GM18907 (cell line): Measurements from ENCODE around the gene GALR3.
"Not testable (repeated sequence)": the region's sequence is repeated elsewhere in the genome, so short reads cannot be mapped to it uniquely, and the experiment has no call there.

ENCODE experiments used
- ATAC-seq: cut with Tn5 transposase; IDR thresholded peaks from one replicate; pipeline ENCODE4 v1.9.1; 2021; ENCODE audit warnings: mild to moderate bottlenecking, moderate library complexity; ENCODE audit not compliant: unreplicated experiment

GALR3 gene, protein sequence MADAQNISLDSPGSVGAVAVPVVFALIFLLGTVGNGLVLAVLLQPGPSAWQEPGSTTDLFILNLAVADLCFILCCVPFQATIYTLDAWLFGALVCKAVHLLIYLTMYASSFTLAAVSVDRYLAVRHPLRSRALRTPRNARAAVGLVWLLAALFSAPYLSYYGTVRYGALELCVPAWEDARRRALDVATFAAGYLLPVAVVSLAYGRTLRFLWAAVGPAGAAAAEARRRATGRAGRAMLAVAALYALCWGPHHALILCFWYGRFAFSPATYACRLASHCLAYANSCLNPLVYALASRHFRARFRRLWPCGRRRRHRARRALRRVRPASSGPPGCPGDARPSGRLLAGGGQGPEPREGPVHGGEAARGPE

DNA sequence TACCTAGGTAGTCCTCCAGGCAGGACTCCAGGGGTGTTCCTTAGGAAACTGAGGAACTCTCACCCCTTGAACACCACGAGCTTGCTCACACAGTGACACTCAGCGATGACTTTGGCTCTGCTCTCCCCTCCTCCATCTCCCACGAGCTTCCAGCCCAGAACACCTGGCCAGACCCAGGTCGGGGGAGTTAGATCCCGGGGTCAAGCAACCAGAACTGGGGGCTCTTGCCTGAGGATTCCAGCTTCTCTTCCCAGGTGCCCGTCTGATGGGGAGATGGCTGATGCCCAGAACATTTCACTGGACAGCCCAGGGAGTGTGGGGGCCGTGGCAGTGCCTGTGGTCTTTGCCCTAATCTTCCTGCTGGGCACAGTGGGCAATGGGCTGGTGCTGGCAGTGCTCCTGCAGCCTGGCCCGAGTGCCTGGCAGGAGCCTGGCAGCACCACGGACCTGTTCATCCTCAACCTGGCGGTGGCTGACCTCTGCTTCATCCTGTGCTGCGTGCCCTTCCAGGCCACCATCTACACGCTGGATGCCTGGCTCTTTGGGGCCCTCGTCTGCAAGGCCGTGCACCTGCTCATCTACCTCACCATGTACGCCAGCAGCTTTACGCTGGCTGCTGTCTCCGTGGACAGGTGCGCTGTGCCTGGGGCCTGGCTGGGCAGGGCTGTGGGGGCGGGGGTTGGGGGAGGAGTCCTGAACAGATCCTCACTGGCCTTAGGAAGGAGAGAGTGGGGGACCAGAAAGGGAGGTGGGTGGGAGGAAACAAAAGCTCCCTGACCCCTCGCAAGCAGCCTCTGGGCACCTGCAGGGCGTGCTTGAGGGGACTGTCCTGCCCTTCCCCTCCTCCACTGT, at the start of gene GALR3:
Gene GALR3, plus strand, starts transcription at position 249 of the 852 bp plus-strand sequence. Its CDS starts 25 bp downstream, at position 274.
- no peak for ATAC-seq

DNA sequence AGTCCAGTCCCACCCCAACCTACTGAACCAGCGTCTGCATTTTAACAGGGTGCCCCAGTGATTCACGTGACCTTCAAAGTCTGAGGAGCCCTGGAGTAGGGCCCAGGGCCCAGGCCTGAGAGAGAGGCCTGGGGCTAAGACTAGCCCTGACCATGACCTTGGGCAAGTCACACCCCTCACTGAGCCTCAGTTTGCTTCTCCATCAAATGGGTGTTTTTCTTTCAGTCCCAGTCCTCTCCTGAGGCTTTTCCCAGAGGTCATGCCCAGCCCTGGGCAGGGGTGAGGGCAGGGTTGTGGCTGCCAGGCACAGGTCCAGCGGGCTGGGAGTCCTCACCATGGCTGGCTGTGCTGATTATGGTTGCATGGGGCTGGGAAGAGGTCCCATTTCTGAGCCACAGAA, 48.5 kb upstream of the GALR3 start:
- no peak for ATAC-seq

DNA sequence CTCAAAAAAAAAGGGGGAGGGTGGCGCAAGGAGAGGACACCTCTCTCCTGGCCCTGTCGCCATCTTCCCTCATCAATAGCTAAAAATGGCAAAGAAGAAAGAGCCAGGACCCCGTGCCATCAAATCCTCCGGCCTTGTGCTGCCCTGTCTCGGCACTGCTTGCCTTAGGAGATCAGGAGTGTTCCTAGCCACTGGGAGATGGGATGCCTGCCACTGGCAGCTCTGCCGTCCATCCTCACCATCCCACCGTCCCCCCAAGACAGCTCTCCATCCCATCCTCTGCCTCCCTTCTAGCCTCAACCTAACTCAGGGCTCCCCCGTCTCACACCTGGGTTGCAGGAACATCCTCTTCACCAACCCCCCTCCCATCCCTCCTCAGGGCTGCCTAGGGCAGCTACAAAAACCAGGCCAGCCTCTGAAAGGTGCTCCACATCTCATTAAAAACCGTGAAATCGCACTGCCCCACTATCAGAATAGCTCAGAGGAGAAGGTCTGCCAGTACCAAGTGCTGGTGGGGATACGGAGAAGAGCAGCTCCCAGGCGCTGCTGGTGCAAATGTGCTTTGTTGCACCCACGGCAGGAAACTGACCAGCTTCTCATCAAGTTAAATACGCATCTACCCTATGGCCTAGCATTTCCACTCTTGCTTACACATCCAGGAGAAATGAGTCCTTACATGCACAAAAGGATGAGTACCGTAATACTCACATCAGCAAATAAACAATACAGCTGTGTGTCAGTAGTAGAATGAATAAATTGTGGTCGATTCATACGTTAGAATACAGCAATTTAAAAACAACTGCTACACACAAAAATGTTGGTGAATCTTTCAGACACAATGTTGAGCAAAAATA, 47.2 kb upstream of the GALR3 start:
- no peak for ATAC-seq

DNA sequence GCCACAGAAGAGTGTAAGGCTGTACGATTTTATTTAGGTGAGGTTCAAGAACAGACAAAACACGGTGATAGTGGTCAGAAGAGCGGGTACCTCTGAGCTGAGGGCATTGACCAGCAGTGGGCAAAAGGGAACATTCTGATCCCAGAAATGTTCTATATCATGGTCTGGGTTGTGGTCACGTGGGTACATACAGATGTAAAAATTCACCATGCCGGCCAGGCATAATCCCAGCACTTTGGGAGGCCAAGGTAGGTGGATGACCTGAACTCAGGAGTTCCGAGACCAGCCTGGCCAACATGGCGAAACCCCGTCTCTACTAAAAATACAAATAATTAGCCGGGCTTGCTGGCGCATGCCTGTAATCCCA, 46.6 kb upstream of the GALR3 start:
- ATAC-seq: no peak

DNA sequence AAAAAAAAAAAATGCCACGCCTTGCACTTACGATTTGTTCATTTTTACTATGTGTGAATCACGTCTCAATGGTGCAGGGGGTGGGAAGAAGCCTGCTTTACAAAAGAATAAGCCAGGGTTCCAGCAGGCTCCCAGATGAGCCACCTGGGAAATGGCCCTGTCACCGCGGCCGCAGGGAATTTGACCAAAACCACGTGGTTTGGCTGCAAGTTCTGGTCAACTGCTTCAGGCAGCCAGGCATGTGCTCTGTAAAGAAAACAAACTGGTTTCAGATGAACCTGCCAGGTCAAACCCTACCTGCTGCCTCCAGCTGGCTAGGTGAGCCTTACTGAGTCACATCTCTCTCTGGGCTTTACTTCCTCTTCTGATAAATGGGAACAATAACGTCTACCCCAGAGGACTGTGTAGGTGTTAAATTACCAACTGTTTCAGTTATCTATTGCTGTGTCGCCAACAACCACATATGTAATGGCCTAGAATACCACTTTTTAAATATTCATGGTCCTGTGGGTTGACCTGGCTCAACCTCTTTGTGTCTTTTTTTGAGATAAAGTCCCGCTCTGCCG, 46.0 kb upstream of the GALR3 start:
- ATAC-seq: no peak

DNA sequence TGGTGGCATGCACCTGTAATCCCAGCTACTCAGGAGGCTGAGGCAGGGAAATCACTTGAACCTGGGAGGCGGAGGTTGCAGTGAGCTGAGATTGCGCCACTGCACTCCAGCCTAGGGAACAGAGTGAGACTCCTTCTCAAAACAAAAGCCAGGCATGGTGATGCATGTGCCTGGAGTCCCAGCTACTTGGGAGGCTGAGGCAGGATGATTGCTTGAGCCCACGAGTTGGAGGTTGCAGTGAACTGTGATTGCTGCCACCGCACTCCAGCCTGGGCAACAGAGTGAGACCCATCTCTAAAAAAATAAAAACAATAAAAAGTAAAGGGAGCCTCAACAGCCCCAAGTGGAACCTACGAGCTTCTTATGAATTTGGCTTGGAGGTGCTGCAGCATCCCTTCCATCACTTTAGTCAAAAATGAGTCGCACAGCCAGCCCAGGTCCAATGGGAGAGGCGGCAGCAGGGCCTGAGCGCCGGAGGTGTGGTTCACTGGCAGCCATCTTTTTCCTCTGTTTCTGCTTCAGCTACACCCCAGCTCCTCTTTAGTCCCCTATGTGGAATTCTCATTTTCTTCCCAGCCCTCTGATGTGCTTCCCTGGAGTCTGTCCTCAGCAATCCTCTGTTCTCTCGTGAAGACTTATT, 44.7 kb upstream of the GALR3 start:
- no peak for ATAC-seq

DNA sequence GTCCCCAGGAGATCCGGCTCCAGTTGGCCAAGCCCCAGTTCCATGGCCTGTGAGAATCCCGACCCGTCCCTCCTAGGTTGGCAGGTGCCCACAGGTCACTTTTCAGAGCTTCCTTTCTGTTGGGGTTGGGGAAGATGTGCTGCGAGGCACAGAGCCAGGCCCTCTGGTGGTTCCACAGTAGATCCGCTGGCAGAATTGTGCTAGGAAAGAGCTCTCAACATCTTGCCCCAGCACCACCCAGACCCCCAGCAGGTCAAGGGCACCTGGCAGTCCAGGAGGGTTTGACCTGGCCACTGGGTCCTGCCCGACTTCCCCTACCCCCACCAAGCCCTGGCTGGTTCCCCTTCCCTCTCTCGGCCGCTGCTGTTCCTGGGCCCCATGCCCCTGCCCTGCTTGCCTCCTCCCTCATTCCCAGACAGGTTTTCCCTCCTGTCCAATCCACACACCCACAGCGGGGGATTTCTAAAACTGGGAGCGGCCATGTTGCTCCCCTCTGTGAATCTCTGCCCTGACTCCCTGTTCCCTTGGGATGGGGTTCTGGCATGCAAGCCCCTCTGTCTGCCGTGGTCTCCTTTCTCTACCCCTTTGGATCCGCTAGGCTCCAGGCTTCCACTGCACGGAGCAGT, 41.6 kb upstream of the GALR3 start:
- ATAC-seq: no peak

DNA sequence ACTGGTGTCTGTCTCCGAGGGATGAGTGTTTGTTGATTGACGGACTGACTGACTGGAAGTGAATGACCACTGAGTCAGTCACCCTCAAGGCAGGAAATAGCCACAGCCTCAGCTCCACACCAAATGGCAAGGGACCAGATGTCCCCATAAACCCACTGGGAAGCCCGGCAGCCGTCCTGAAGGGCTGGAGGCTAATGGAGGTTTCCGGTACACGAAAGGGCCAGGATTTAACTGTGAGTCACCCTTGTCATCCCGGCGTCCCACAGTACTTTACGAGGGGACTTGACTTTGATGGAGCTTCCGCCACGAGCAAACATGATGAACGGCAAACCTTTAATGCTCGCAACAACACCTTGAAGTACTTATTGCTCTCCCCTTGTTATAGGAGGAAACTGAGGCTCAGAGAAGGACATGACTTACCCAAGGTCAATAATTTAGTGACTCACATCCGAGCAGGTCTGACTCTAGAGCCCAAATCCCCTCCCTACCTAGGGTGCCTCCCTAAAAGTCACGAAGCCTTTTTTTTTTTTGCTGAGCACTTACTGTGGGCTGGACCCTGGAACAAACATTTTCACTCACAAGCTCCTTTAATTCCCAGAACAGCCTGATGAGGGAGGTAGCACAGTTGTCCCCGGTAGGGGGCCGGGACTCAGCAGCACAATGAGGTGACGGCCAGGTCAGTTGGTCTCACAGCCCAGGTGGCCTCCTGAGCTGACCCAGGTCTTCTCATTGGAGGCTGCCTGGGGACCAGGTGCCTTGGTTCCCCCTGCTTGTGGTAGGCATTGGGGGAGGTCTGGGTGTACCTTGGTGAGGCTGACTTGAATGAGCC, 40.6 kb upstream of the GALR3 start:
- no peak for ATAC-seq

DNA sequence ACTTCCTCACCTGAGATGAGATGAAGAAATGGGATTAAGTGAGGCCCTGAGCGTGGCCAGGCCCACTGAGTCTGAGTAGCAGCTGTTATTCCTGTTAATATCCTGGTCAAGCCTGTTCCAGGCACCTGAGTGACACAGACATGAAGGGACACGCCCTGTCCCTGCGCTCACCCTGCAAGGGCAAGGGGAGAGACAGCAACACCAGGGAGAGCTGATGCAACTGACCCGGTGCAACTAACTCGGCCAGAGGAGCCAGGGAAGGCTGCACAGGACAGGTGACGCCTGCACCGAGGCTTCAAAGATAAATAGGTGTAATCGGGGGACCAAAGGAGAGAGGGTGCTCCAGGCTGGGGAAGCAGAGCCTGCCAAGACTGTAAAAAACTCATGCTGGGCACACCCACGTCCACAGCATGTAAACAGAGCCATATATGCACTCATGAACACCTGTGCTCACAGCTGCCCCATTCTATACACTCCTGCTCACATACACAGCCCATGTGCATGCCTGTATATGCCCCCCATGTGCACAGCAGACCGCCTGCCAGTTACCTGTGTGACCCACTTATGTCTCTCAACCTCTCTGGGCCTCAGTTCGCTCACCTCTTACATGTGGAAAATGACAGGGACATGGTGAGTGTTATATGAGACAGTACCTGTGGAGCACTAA, 38.2 kb upstream of the GALR3 start:
- no peak for ATAC-seq

DNA sequence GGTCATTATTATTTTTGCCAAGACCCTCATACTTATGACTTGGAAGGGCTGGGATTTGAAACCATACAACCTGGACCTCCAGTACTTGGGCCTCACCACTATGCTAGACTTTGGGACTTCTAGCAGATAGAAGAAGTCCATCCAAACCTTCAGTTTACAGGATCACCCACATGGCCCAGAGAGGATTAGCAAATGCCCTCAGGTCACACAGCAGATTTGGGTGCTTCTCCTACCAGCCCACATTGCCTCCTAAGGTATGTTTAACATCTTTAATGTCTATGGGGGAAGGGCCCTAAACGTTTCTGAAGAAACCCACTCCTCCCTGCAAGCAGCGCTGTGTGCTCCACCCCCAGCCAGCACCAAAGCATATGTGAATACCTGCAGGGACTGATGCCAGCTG, 32.9 kb upstream of the GALR3 start:
- ATAC-seq: no peak

DNA sequence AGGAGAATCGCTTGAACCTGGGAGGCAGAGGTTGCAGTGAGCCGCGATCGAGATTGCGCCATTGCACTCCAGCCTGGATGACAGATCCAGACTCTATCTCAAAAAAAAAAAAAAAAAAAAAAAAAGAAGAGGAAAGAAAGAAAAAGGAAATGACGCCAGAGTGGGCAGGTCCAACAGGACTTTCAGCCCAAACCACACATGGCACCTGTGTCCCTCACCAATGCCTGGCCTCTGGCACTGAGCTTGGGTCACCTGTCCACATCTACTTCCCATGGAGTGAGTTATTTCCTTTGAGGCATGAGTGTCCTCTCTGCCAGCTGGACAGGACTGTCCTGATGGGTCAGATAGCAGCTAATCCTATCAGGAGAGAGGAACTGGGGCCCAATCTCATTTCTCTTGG, 30.7 kb upstream of the GALR3 start:
- no peak for ATAC-seq

DNA sequence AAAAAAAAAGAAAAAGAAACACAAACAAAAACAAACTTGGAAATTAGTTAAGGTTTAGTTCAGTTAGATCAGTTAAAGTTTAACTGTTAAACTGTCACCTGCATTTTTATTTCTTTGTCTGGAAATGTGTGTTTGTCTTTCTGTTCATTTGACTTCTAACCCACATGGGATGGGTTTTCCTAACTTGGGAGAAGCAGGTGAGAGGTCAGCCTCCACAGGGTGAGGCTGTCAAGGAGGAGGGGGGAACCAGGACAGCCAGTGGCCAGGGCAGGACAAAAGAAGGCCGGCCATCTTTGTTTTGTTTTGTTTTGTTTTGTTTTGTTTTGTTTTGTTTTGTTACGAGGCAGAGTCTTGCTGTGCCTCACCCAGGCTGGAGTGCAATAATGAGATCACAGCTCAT, 28.8 kb upstream of the GALR3 start:
- no peak for ATAC-seq

DNA sequence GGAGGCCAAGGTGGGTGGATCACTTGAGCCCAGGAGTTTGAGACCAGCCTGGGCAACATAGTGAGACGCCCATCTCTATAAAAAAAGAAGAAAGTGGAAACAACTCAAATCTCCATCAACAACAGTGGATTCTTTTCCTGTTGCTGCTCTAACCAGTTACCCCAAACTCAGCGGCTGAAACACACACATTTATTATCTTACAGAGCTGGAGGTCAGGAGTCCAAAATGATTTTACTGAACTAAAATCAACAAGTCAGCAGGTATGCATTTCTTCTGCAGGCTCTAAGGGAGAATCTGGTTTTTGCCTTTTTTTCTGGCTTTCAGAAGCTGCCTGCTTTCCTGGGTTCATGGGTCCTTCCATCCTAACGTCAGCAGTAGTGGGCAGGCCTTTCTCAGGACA, 27.1 kb upstream of the GALR3 start:
- no peak for ATAC-seq

DNA sequence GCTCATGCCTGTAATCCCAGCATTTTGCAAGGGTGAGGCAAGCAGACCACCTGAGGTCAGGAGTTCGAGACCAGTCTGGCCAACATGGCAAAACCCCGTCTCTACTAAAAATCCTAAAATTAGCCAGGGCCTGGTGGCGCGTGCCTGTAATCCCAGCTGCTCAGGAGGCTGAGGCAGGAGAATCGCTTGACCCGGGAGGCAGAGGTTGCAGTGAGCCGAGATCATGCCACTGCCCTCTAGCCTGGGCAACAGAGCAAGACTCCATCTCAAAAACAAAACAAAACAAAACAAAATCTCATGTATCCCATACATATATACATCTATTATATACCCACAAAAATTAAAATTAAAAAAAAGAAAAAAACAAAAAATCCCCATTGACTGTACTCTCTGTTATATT, 25.9 kb upstream of the GALR3 start:
- ATAC-seq: not testable (repeated sequence)

DNA sequence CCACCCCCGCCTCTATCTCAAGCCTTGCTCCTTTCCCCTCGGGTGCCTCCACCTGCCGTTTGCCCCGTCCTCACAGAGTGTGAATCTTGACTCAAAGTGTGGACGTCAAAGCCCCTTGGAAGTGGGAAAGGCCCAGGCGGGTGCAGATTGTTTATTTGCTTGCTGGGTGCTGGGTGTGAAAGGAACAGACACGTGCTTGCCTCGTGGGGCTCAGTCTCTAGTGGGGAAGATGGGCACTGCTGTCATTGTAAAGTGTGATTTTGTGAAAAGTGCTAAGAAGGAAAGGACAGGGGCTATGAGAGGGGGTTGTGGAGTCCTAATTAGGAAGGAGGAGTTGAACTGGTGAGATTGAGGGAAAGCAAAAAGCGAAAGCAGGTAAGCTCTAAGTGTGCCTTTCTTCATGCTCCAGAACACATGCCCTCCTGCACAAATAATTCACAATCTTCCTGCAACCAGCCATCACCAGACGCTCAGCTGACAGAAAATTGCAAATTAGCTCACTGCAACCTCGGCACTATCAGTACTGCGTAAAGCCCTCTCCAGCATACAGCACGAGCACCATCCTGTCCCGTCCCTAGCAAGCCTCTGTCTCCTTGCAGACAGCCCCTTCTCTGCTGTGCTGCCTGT, 25.2 kb upstream of the GALR3 start:
- no peak for ATAC-seq

DNA sequence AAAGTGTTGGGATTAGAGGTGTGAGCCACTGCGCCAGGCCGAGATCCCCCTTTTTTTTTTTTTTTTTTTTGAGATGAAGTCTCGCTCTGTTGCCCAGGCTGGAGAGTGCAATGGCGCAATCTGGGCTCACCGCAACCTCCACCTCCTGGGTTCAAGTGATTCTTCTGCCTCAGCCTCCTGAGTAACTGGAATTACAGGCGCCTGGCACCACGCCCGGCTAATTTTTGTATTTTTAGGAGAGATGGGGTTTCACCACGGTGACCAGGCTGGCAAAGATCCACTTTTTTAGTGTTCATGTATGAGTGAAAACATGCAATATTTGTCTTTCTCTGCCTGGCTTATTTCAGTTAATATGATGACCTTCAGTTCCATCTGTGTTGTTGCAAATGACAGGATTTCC, 23.2 kb upstream of the GALR3 start:
- ATAC-seq: not testable (repeated sequence)

DNA sequence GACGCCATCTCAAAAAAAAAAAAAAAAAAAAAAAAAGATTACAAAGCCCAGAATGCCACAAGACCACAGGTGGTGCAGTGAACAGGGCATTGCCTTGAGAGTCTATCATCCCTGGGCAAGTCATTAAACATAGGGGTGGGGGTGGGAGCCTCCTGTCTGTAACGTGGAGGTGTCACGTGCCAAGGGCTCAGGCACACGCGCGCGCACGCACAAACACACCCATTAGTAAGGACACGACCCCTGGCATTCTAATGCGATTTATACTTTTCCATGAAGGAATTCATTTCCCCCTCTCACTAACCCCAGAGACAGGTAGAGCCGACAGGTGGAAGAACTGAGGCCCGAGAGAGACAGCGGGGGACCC, 21.3 kb upstream of the GALR3 start:
- ATAC-seq: no peak
